ENCODE measurements around the gene ZNF718. TPM values are rescaled to one million over a fixed set of nuclear protein-coding genes. Genes with fewer than 3 reads are reported as not detected.
"Not testable (repeated sequence)": the region's sequence is repeated elsewhere in the genome, so short reads cannot be mapped to it uniquely, and the experiment has no call there.

The ZNF718 gene
- total RNA-seq, 1 experiment from 2014 or later, result 8.9 TPM

GRCh38 chr4:161496-162284, 37.4 kb downstream of the ZNF718 start:
- no peak for DNase-seq (ENCODE audit: low read depth)

DNA sequence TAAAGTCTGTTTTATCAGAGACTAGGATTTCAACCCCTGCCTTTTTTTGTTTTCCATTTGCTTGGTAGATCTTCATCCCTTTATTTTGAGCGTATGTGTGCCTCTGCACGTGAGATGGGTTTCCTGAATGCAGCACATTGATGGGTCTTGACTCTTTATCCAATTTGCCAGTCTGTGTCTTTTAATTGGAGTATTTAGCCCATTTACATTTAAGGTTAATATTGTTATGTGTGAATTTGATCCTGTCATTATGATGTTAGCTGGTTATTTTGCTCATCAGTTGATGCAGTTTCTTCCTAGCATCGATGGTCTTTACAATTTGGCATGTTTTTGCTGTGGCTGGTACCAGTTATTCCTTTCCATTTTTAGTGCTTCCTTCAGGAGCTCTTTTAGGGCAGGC, 45.3 kb downstream of the ZNF718 start:
- not testable (repeated sequence) for DNase-seq (ENCODE audit: low read depth)

- not testable (repeated sequence) for DNase-seq (ENCODE audit: low read depth)
Observed at GRCh38 chr4:171318-171717, 47.0 kb downstream of the ZNF718 start.

- DNase-seq (ENCODE audit: low read depth), result no peak
Observed at GRCh38 chr4:173666-174314, 49.5 kb downstream of the ZNF718 start.

DNA sequence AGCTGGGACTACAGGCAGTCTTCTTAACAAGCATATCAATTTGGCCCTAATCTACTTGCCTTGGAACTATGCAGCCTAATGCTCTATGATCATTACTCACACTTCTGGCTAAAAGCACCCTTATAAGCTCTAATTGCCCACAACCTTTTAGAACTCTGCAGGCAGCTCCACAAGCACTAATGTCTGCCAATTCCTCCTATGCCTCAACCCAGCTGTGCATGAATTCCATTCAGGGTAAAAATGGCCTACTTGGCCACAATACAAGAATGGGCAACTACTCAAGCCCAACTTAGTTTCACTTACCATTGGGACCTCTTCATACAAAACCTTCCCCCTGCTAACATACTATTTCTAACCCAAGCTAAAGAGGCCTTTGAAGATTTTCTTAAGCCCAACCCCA, 51.7 kb downstream of the ZNF718 start:
- no peak for DNase-seq (ENCODE audit: low read depth)

DNA sequence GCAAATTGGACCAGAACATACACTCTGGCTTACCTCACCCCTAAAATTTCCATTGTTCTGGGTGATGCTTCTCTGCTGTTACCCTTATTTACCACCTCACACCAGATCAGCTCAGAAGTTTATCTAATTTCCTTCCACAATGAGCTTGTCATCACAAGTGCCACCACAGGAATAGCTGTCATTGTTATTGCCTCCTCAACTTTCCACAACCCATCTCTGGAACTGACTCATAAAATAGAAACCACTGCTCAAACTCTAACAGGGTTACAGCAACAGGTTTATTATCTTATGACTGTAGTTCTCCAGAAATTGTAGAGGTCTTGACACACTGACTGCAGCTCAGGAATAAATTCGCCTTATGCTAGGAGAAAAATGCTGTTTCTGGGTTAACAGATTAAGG, 52.7 kb downstream of the ZNF718 start:
- no peak for DNase-seq (ENCODE audit: low read depth)

DNA sequence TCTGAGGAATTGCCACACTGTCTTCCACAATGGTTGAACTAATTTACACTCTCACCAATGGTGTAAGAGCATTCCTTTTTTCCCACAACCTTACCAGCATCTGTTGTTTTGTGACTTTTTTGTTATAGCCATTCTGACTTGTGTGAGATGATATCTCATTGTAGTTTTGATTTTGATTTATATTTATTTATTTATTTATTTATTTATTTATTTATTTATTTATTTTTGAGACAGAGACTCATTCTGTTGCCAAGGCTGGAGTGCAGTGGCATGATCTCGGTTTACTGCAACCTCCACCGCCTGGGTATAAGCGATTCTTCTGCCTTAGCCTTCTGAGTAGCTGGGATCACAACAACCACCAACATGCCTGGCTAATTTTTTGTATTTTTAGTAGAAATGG, 57.9 kb downstream of the ZNF718 start:
- DNase-seq (ENCODE audit: low read depth), result not testable (repeated sequence)

DNA sequence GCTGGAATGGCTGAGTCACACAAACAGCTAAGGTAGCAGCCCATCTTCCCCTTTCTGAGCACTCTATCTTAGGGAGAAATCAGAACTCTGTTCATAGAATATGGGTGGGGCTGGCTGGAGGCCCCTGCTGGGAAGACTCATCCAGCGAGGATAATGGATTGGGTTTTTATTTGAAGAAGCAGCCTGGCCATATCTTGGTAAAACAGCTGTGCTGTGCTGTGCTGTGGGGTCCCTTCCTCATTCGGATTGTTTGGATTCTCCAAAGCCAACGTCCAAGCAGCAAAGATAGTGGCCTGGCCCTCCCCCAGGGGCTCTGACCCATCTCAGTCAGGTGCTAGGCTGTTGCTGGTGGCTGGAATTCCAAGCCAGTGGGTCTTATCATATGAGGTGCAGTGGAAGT, 63.8 kb downstream of the ZNF718 start:
- DNase-seq (ENCODE audit: low read depth), result no peak

GRCh38 chr4:195159-195558, 70.9 kb downstream of the ZNF718 start:
- DNase-seq (ENCODE audit: low read depth), result not testable (repeated sequence)

- DNase-seq (ENCODE audit: low read depth), result no peak
Observed at GRCh38 chr4:200936-201335, 76.6 kb downstream of the ZNF718 start.

DNA sequence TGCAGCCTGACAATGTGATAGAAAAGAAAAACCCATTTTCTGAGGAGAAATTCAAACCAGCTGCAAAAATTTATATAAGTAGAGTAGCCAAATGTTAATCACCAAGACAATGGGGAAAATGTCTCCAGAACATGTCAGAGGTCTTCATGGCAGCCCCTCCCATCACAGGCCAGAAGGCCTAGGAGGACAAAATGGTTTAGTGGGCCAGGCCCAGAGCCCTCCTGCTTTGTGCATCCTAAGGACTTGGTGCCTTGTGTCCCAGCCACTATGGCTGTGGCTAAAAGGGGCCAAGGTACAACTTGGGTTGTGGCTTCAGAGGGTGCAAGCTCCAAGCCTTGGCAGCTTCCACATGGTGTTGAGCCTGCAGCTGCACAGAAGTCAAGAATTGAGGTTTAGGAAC, 78.5 kb downstream of the ZNF718 start:
- DNase-seq (ENCODE audit: low read depth), result peak; percentile 2

DNA sequence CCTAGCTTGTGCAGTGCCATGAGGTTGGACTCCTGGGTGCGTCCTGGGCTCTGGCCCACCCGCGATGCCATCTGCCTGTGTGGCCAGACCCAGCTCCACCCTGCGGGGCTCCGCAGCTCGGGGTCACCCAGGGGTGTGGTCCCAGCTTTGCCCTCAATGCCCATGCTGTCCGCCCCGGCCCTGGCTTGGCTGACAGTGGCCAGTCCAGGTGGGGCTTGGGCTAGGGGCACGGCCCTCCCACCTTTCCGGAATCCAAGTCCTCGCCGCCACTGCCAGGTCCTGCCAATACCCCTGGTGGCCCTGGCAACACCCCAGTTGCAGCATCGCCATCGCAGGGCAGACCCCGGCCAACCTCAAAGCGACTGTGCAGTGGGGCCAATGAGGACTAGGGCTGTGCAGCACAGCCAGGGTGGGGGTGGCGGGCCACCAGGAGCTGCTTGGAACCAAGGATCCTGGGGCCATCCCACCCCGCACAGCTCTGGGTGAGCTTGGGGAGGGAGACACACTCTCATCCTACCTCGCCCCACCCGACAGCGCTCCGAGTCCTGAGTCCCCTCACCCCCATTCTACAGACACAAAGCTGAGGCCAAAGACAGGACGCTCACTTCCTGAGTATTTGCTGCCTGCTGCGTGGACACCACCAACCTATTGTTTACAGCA, 80.9 kb downstream of the ZNF718 start:
- no peak for DNase-seq (ENCODE audit: low read depth)

- DNase-seq (ENCODE audit: low read depth), result no peak
Observed at GRCh38 chr4:206054-206453, 81.8 kb downstream of the ZNF718 start.

DNA sequence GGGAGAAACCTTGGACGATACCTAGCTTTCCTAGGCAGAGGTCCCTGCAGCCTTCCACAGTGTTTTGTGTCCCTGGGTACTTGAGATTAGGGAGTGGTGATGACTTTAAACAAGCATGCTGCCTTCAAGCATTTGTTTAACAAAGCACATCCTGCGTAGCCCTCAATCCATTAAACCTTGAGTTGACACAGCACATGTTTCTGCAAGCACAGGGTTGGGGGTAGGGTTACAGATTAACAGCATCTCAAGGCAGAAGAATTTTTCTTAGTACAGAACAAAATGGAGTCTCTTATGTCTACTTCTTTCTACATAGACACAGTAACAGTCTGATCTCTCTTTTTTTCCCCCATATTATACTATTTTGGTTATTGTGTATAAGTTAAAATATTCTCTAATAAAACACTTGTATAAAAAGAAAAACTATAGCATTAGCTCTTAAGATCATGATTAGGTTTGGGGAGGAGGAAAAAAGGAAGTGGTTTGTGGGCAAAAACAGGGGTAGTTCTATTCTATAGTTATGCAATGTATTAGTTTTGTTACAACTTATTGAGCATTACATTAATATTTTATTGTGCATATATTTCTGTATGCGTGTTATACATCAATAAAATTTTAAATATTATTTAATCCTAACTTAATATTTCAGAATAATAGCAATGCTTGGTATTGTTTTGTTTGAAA, 84.3 kb downstream of the ZNF718 start:
- not testable (repeated sequence) for DNase-seq (ENCODE audit: low read depth)

- no peak for DNase-seq (ENCODE audit: low read depth)
Observed at GRCh38 chr4:211033-211511, 86.8 kb downstream of the ZNF718 start.

- DNase-seq (ENCODE audit: low read depth), result no peak
Observed at GRCh38 chr4:212438-213188, 88.3 kb downstream of the ZNF718 start.

- DNase-seq (ENCODE audit: low read depth), result not testable (repeated sequence)
Observed at GRCh38 chr4:213189-213535, 88.9 kb downstream of the ZNF718 start.
